ENCODE results near the gene FYCO1.

FYCO1 gene

DNA sequence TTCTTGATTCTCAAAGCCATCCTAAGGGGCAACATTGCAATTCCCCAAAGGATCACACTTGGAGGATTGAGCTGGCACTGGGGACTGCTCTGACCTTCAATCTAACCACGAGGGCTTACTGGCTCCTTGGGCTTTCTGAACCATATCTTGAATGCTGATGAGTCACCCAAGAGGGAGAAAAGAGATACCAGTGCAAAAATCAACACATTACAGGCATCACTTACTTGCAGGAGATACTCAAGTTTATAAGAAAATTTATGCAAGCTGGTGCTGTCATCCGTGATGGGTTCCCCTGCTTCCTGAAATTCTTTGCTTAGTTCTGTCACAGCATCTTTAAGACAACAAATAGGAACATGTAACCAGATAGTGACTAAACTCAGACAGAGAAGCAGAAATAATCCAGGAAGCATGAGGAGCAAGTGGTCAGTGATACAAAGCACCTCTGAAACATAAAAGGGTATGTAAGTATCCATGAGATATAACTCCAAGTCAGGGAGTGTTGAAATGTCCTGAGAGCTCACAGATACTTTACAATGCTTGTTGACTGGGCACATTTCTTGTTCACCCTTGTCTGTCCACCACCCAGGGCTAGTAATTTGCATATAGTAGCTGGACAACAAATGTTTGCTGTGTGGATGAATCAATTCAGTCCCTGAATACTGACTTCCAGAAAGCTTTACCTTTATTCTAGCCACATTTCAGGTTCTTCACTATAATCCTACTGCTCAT is 14.1 kb downstream of the FYCO1 start:
- DNase-seq: no peak

- no peak for DNase-seq
Measured at GRCh38 chr3:45980819-45981218, 14.8 kb downstream of the FYCO1 start.

DNA sequence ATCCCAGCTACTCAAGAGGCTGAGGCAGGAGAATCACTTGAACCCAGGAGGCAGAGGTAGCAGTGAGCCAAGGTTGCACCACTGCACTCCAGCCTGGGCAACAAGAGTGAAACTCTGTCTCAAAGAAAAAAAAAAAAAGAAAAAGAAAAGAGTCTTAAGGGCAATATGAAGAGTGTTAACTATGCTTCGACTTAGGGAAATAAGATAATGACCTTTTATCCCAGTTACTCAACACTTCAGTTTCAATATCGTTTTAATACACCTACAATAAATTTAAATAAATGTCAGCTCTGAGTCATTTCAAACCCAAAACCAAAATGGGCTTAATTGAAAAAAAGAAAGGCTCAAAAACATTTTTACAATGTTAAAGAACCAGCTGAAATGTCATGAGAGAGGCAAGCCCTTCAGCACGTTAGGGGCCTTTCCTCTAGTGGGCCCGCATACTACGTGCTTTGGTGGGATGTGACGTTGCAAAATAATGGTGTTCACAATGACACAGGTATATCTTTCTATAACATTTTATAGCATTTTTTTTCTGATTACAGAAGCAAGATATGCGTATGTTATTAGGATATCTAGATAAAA is 15.3 kb downstream of the FYCO1 start:
- DNase-seq: no peak

DNA sequence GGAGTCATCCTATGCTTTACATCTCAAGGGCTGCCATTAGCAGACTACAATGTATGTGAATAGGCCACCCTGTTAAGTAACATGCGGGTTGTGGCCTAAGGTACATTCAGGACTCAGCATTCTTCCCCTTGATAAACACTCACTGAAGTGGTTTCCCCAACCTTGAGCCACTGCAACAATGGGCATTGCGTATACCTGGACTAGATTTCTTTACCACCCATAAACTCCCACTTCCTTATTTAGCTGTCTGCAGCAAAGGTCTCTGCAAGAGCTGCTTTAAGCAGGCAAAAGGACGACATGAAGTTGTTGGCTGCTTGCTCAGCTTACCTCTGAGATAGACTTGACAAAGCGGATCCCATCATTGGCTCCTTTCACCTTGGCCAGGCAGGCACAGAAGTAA is 16.2 kb downstream of the FYCO1 start:
- DNase-seq: no peak

- peak; percentile 17 for DNase-seq
Measured at GRCh38 chr3:45978006-45978761, 17.4 kb downstream of the FYCO1 start.

- peak; percentile 32 for DNase-seq
Measured at GRCh38 chr3:45976191-45977091, 19.2 kb downstream of the FYCO1 start.

- no peak for DNase-seq
Measured at GRCh38 chr3:45975686-45976085, 19.9 kb downstream of the FYCO1 start.

DNA sequence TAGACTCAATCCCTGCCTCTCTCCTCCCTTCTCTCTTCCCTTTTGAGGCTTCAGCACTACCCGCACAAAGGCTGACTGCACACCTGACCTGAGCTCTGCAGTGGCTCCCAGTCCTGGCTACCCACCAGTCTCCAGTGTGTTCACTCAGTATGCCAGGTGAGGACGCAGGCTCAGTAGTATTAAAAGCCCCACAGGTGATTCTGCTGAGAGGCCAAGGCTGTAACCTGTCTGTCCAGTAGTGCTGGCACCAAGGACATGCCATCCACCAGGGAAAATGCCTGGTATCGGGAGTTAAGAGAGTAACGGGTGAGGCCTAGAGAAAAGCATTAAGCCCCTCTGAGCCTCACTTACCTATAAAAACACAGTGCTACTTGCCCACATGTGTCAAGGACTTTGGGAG is 20.9 kb downstream of the FYCO1 start:
- DNase-seq: no peak

- no peak for DNase-seq
Measured at GRCh38 chr3:45972534-45973402, 22.9 kb downstream of the FYCO1 start.

DNA sequence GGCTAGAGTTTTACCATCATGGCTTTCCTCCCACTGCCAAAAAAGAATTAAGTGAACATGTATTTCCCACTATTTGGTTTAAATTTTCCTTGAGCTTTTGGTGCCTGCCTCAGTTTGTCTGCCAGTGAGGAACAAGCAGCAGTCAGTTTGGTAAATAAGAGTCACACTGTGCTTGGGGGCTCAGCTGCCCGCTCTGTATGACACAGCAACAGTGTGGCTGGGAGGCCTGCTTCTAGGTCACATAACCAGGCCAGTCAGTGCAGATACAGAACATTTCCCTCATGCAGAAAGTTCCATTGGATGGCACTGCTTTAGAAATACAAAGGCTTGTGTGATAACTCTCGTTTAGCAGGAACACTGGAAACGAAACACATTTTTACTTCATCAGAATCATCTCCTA is 25.7 kb downstream of the FYCO1 start:
- DNase-seq: no peak

DNA sequence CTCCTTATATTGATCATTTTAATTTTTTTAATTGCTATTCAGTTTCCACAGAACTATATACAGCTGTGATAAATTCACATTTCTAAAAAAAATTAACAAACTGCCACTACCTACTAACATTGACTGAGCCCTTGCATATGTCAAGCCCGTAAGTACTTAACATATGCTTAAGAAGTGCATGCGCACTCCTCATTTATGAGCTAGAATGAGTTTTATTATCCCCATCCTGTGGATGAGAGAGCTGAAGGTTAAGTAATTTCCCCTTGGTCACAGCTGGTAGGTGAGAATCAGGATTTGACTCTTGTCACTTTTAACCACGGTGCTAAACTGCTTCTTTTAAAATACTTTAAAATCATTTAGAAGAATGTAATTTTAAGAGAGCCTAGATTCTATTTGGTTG is 26.5 kb downstream of the FYCO1 start:
- DNase-seq: no peak

DNA sequence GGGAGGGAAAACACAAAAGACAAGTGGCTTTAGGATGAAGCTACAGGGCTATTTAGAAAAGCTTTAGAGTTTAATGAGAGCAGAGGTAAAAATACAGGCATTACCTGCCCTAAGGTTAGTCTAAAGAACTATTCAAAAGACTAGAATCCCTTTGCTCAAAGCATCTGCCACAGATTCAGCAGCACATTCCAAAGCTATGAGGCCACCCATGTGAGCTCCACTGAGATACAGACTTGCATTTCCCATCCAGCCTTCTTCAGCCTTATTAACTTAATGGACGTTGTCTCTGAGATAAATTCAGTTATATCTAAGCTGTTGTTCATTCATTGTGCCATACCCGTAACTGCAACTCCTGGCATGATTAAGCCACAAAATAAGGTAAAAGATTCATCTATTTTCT is 26.9 kb downstream of the FYCO1 start:
- no peak for DNase-seq

DNA sequence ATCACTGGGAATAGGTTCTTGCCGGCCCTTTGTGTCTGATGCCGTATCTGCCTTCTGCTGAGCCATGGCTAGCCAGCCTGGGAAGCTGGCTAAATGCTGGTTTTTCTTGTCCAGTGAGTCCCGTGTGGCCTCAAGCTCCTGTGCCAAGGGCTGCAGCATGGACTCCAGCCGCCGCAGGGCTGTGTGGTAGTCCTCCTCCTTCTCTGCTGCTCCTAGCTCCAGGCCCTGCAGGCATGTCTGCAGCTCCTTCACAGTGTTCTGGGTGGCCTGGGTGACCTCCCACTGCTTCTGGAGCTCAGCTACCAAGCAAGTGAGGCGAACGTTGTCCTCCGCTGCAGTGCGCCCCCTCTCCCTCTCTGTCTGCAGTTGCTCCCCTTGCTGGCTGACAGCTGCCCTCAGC is 27.5 kb downstream of the FYCO1 start:
- DNase-seq: no peak

DNA sequence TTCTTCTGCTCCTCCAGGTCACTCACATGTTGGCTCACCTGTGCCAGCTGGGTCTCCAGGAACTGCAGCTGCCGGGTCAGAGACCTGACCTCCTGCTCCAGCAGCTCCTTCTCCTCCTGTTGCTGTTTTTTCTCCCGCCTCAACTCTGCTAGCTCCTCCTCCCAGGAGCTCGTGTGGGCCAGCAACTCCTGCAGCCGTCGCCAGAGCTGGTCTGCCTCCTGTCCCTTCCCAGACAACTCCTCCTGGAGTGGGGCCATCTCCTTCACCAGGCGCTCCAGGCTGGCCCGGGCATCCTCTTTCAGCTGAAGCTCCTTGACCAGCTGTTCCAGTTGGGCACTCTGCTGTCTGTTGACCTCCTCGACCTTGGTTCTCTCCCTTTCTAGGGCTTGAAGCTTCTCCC is 27.9 kb downstream of the FYCO1 start:
- DNase-seq: no peak

DNA sequence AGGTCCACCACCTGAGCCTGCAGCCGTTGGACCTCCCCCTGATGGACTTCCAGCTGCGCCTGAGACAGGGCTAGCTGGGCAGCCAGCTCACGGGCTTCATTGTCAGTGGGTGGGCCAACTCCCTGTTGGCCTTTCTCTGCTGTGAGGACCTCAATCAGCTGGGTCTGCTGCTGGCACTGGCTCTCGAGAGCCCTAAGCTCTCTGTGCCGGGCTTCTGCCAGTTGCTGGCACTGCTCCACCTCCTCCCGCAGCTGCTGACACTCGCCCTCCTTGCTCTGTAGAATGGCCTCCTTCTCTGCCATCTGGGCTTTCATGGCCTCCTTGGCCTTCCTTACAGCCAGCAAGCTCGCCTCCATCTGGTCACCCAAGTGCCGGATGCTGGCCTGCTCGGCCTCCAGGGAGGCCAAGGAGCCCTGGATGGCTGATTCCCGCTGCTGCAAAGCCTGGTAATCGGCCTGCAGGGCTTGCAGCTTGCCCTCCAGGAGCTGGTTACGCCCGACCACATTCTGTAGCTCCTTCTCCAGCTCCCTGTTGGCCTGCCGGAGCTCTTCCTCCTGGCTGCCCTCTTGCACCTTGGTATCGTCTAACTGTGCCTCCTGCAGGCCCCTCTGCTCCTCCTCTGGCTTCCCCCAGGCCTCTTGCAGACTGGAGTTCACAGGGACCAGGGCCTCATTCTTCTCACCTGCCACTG is 28.5 kb downstream of the FYCO1 start:
- no peak for DNase-seq

GRCh38 chr3:45966371-45966791 is 29.2 kb downstream of the FYCO1 start:
- DNase-seq: no peak

GRCh38 chr3:45965653-45966052 is 30.0 kb downstream of the FYCO1 start:
- DNase-seq: peak; percentile 19

GRCh38 chr3:45965253-45965652 is 30.4 kb downstream of the FYCO1 start:
- DNase-seq: no peak

DNA sequence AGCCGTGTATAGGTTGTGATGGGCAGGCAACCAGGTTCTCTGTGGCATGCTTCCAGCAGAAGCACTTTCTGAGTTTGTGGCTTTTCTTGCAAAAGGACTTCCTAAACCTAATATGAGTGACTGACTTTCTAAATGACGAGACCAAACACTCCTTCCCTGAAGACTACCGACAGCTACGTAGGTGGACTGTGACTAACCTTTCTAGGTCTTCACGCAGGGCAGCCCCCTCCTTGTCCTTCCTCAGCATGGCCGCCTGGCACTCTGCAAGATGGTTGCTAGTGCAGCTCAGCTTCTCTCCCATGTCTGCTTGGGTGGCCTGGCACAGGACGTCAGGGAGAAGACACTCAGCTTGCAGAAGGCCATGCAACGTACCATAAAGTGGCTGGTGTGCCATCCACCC is 31.5 kb downstream of the FYCO1 start:
- no peak for DNase-seq

DNA sequence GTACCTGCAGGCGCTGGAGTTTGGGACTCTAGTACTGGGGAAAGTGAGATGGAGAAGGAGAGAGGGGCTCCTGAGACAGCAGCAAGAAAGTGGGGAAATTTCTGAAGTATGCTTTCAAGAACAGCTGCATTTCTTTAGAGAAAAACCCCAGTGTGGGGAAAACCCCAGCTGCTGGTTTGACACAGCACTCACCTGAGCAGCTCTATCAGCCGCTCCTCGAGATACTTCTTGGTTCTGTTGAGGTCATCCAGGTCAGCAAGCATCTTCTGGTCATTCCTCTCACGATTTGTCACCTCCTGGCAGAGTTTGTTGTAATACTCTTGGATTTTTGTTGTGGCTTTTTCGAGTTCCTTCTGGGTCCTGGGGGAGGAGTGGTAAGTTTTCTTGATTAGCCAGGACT is 33.6 kb downstream of the FYCO1 start:
- DNase-seq: no peak

GRCh38 chr3:45960289-45960688 is 35.3 kb downstream of the FYCO1 start:
- DNase-seq: no peak

Measured in effector CD4-positive, alpha-beta T cell (primary cell).